Medulla oblongata (tissue), 1 donor: ENCODE measurements around the gene CIT.

Experiments used
- DNase-seq: peaks from one replicate; pipeline ENCODE4 v3.0.0-alpha.2; 2015; ENCODE audit errors: extremely low spot score

Gene CIT

DNA sequence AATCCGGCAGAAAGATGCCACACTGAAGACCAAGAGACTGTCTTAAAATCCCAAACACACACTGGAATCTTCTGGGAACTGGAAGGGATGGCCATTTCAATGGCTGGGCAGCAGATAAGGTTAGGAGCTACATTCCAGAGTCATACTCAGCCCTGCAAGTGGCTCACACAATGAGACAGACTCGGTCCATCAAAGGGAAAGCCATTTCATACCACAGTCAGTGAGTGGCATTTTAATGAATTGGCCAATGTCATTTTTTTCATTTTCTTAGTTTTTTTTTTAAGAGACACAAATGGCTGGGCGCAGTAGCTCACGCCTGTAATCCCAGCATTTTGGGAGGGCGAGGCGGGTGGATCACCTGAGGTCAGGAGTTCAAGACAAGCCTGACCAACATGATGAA, 17.9 kb downstream of the CIT start:
- no peak for DNase-seq

GRCh38 chr12:119857041-119857591, 20.0 kb downstream of the CIT start:
- DNase-seq: no peak

GRCh38 chr12:119850330-119850729, 26.8 kb downstream of the CIT start:
- DNase-seq: no peak

DNA sequence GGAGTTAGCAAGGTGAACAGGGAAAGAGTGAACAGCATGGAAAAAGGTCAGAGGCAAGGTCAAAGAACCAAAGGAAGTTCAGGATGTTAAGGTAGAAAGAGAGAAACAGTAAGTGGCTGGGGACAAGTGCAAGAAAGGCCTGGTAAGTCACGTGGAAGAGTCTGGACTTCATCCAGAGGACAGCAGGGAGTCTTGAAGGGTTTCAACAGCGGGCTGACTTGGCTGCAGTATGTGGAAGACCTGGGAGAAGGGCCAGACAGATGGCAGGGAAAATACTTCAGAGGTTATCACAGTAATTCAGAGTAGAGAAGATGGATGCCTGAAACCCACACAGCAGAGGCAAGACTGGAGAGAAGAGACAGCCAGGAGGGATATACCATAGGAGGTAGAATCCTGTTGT, 34.0 kb downstream of the CIT start:
- DNase-seq: no peak

GRCh38 chr12:119842380-119842779, 34.7 kb downstream of the CIT start:
- DNase-seq: peak; percentile 25

DNA sequence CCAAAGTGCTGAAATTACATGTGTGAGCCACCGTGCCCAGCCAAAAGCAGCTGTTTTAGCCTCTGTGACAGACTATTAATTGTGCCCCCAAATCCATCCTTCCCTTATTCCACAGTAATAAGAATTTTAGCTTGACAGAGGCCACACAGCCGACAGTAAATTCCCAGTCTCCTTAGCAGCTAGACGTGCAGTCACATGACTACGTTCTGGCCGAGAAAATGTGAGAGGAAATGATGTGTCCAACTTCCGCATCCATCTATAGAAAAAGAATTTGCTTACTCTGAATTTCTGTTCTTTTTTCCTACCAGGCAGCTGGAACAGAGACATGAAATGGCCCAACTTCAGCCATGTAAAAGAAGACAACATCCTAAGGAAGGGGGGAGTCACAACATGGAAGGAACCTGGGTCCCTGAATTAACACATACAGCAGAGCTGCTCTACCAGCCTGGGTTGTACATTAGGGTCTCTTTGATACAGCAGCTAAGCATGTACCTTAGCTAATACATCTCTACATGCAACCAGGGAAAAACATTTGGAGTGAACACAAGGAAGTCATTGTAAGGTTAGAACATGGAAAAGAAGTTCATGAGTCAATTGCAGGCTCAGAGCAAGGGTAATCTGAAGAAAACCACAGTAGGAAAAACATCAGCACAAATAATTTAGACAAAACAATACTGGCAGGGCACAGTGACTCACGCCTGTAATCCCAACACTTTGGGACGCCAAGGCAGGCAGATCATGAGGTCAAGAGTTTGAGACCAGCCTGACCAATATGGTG, 35.5 kb downstream of the CIT start:
- DNase-seq: no peak

GRCh38 chr12:119840582-119840981, 36.5 kb downstream of the CIT start:
- DNase-seq: no peak

DNA sequence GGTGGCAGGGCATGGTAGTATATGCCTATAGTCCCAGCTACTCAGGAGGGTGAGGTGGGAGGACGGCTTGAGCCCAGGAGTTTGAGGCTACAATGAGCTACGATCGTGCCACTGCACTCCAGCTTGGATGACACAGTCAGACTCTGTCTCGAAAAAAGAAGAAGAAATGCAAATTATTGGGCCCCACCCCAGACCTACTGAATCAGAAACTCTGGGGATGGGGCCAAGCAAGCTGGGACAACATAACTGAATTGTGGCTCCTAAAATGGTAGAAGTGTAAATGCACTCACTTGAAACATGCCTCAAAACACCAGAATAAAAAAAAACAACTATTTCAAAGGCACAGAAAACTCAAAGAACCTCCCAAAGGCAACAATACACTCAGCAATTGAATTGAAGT, 37.0 kb downstream of the CIT start:
- no peak for DNase-seq

- no peak for DNase-seq
Observed at GRCh38 chr12:119838826-119839600, 38.1 kb downstream of the CIT start.

DNA sequence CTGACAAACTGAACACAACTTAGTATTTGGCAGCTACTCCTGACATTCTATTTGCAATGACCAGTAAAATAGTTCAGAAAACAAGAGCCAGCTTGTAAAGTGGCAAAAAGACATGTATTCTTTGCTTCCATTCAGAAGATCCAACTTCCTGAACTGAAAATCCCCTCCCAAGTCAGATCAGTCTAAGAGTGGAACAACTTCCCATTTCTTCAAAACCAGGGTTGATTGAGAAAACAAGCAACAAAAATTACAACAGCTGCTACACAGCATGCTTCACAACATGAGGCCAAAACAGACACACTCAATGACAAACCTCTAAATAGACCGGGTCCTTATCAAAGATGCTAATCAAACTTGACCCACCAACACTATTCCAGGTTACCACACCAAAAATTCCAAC, 40.3 kb downstream of the CIT start:
- DNase-seq: no peak

- no peak for DNase-seq
Observed at GRCh38 chr12:119835068-119835467, 42.1 kb downstream of the CIT start.

GRCh38 chr12:119829439-119829838, 47.7 kb downstream of the CIT start:
- DNase-seq: no peak

DNA sequence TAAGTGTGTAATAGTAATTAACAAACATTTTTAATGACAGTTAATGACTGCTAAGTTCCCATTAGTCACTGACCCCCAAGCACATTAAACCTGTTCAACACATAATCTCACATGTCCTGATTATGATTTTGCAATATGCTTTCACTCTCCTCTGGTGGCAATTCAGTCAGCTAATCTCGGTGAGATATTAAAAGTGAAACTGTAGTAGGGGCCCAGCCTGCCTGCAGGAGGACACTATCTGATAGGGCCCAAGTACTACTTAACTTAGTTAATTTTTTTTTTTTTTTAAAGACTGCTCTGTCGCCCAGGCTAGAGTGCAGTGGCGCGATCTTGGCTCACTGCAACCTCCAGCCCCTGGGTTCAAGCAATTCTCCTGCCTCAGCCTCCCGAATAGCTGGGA, 48.8 kb downstream of the CIT start:
- no peak for DNase-seq

DNA sequence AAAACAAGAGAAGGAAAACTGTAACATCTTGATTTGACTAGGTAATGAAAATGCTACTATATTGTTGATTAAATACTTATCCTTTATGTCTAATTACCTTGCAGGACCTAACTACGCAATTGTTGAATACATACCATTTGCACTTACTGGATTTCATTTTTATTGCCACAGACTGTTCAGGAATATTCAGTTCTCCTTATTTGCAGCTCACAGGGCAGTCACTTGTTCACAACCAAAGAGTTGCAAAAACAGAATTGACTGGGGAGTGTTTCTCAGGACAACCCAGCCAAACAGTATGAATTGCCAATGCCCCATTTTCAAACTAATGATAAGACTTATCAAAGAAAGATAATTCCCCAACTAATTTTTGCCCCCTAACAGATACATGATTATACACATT, 49.4 kb downstream of the CIT start:
- no peak for DNase-seq

DNA sequence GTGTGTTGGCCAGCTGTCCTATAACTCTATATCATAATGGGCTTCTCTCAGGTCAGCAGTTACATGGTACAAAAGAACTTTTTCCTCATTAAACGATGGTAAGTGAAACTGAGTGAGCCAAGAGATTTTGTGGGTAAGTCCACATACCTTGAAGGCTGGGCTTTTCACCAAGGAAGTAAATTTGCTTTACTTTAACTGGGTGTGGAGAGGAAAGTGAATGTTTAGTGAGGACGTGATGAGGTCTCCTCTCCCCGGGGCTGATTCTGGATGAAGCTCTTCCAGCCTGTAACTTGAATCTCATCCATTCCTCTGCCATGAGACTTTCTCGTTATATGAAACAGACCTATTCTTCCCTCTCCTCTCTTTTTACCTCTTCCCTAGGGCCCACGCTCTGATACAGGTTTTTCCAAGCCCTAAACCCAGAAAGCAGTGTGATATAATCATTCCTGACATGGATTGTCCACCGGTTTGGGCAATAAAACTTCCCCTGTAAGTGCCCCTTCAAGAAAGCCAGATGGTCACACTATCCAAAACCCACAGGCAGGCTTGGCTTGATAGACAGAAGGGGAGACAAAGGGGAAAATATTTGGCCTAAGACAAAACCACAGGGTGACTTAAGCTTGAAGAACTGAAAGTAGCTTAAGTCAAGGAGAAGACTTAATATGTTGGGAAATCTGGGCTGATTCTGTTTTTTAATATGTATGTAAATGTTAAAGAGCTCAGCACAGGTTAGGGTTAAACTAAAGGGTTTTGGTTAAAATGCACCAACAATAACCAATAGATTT, 50.3 kb downstream of the CIT start:
- DNase-seq: no peak

GRCh38 chr12:119825262-119825661, 51.9 kb downstream of the CIT start:
- DNase-seq: no peak

GRCh38 chr12:119822046-119822445, 55.1 kb downstream of the CIT start:
- DNase-seq: no peak

DNA sequence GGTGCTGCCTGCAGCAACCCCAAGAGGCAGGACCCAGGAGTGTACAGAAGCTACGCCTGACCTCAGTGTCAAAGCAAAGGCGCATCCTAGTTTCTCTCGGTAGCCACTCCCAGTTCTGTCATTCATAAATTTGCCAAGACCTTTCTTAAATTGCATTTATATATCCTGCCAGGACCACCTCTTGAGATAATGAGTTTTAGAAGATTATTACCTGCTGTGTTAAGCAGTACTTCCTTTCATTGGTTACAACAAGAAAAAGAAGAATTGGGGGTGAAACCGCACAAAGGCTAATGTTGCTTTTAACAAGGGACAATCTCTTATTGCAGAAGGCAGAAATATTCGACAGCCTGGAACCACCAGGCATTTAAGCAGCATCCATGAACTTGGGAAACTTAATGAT, 57.8 kb downstream of the CIT start:
- no peak for DNase-seq

DNA sequence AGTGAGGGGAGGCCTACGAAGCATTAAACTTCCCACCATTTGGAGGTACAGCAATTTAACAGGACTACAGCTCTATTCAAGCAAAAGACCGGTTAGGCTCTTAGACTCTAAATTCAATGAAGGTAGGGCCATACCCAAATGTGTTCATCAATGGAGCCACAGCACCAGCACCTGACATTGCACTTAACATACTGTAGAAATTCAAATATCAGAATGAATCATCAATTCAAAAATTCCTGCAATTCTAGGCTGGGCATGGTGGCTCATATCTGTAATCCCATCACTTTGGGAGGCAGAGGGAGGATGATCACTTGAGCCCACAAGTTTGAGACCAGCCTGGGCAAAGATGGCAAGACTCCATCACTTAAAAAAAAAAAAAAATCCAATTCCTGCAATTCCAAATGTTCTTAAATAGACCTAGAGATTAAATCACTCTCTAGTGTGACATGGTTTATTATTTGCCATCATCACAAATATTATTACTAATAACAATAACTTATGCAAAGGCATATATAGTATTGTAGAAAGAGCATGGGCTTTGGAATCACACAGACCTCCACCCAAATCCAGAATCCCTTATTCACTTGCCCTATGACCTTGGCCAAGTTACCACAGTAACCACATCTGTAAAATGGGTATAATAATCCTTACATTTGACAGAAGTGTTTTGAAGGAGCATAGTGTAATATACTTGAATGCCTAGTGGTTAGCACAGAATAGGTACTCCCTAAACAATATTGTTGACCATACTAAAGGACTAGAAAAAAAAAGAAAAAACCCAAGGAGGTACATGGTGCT, 59.4 kb downstream of the CIT start:
- no peak for DNase-seq

DNA sequence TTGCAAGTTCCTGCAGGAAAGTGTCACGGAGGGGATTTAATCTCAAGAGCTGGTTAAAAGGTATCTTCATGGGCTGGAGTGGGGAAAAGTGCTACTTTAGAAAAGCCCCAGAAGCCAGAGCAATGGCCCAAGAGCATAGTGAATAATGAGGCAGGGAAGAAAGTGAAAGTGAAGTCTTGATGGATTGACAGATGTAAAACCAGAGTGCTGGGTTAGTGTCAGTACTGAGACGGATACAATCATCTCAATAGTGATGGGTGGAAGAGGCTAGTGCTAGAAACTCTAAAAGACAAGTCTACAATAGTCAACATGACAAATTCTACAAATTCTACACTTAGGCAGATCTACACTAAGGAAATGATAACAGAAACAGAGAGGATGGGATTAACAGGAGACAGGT, 68.1 kb downstream of the CIT start:
- DNase-seq: no peak

DNA sequence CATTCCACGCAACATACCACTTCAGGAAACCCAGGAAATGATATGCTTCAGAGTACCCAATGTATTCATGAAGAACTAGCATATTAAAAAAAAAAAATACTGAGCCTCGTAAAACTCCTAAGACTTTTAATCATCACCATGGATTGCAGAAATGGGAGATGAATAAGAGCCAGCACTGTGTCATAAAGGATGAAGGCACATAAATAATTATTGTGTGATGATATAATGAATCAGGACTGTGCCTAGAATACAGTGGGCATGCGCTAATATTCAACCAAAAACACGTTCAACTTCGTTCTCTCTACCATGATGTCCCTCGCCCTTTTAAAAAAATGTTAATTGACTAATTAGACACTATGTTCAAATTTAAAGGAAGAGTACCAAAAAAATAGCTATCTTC, 68.7 kb downstream of the CIT start:
- no peak for DNase-seq
